GM12891 (cell line): ENCODE data around the gene TRIM33.
"Not testable (repeated sequence)": the region's sequence is repeated elsewhere in the genome, so short reads cannot be mapped to it uniquely, and the experiment has no call there.

Experiments used
- DNase-seq: peaks from one replicate; pipeline ENCODE4 v3.0.0; 2011; ENCODE audit warnings: low spot score; ENCODE audit not compliant: insufficient read length
- FAIRE-seq: peaks from 2 replicates; lab custom pipeline; 2011; peaks lifted over from hg19 to GRCh38; lab: Jason Lieb, UNC
- PAX5 ChIP-seq: IDR thresholded peaks from 2 replicates; pipeline ENCODE4 v1.6.1; 2011; ENCODE audit warnings: low read length, moderate library complexity, mild to moderate bottlenecking; ENCODE audit not compliant: insufficient read depth, severe bottlenecking
- POLR2A ChIP-seq: IDR thresholded peaks from 2 replicates; pipeline ENCODE4 v1.6.1; 2011; ENCODE audit warnings: low read depth, low read length, control low read depth
- POLR2AphosphoS5 ChIP-seq: IDR thresholded peaks from 2 replicates; pipeline ENCODE4 v1.6.1; 2011; ENCODE audit warnings: low read depth, low read length, control low read depth
- POU2F2 ChIP-seq: IDR thresholded peaks from 2 replicates; pipeline ENCODE4 v1.6.1; 2011; ENCODE audit warnings: low read depth, mild to moderate bottlenecking, control low read depth, low read length, moderate library complexity
- SPI1 ChIP-seq: IDR thresholded peaks from 2 replicates; pipeline ENCODE4 v1.6.1; 2011; ENCODE audit warnings: low read depth, low read length, control low read depth
- TAF1 ChIP-seq: IDR thresholded peaks from 2 replicates; pipeline ENCODE4 v1.6.1; 2011; ENCODE audit warnings: low read depth, low read length, control low read depth

Gene TRIM33

GRCh38 chr1:114495486-114495885 lies 15.5 kb downstream of the TRIM33 start:
- FAIRE-seq = no peak
- no peak for DNase-seq
- TF ChIP-seq TAF1 (no peak), SPI1 (no peak), POLR2A (no peak), PAX5 (no peak), POU2F2 (no peak), POLR2AphosphoS5 (no peak)

- no peak for DNase-seq
- no peak for FAIRE-seq
- TF ChIP-seq PAX5 (no peak), POLR2A (no peak), SPI1 (no peak), POU2F2 (no peak), TAF1 (no peak), POLR2AphosphoS5 (no peak)
These were observed 18.0 kb downstream of the TRIM33 start for GRCh38 chr1:114492978-114493377.

GRCh38 chr1:114490274-114490693 lies 20.7 kb downstream of the TRIM33 start:
- TF ChIP-seq POLR2AphosphoS5 = no peak
- TF ChIP-seq POU2F2 = no peak
- TF ChIP-seq SPI1 = no peak
- no peak for TF ChIP-seq PAX5
- no peak for TF ChIP-seq POLR2A
- TF ChIP-seq TAF1 = no peak
- no peak for DNase-seq
- no peak for FAIRE-seq

GRCh38 chr1:114488739-114489138 lies 22.3 kb downstream of the TRIM33 start:
- DNase-seq = no peak
- no peak for TF ChIP-seq SPI1
- no peak for TF ChIP-seq PAX5
- TF ChIP-seq POU2F2 = no peak
- TF ChIP-seq TAF1 = no peak
- no peak for TF ChIP-seq POLR2A
- TF ChIP-seq POLR2AphosphoS5 = no peak
- FAIRE-seq = no peak

- TF ChIP-seq POLR2A = no peak
- no peak for TF ChIP-seq TAF1
- no peak for TF ChIP-seq POLR2AphosphoS5
- no peak for TF ChIP-seq PAX5
- TF ChIP-seq POU2F2 = no peak
- TF ChIP-seq SPI1 = no peak
- no peak for FAIRE-seq
- no peak for DNase-seq
These were observed 25.7 kb downstream of the TRIM33 start for GRCh38 chr1:114485286-114485685.

GRCh38 chr1:114482585-114482984 lies 28.4 kb downstream of the TRIM33 start:
- DNase-seq (peak; percentile 13), FAIRE-seq (peak; percentile 48)
- no peak for TF ChIP-seq PAX5
- TF ChIP-seq POLR2AphosphoS5 = no peak
- no peak for TF ChIP-seq POU2F2
- TF ChIP-seq TAF1 = no peak
- no peak for TF ChIP-seq POLR2A
- peak; percentile 83 for TF ChIP-seq SPI1

GRCh38 chr1:114479636-114480035 lies 31.4 kb downstream of the TRIM33 start:
- DNase-seq, FAIRE-seq: not testable (repeated sequence)

- DNase-seq = no peak
- TF ChIP-seq POLR2A (no peak), PAX5 (no peak)
- no peak for FAIRE-seq
These were observed 31.9 kb downstream of the TRIM33 start for GRCh38 chr1:114479134-114479533.

- FAIRE-seq (no peak), DNase-seq (no peak)
- TF ChIP-seq TAF1 (no peak), POU2F2 (no peak), SPI1 (no peak), POLR2AphosphoS5 (no peak), PAX5 (no peak), POLR2A (no peak)
These were observed 37.2 kb downstream of the TRIM33 start for GRCh38 chr1:114473796-114474195.

- no peak for TF ChIP-seq PAX5
- no peak for DNase-seq
- no peak for FAIRE-seq
These were observed 38.6 kb downstream of the TRIM33 start for GRCh38 chr1:114472408-114472807.

GRCh38 chr1:114470681-114471080 lies 40.3 kb downstream of the TRIM33 start:
- DNase-seq (no peak), FAIRE-seq (no peak)
- TF ChIP-seq PAX5 (no peak), POU2F2 (no peak), POLR2A (no peak), POLR2AphosphoS5 (no peak), TAF1 (no peak), SPI1 (no peak)
